Esophagus (tissue), 2 donors: ENCODE results near the gene GXYLT1. TPM values are rescaled to one million over a fixed set of nuclear protein-coding genes. Genes with fewer than 3 reads are reported as not detected.

ENCODE experiments used
- H3K27ac ChIP-seq, 2 donors: one replicate each; pipeline ENCODE4 v1.5.1; 2013; ENCODE audit warnings: low read depth in 2 of 2, mild to moderate bottlenecking in 2 of 2, inconsistent platforms in 1 of 2, low read length in 1 of 2, moderate library complexity in 1 of 2
- H3K27me3 ChIP-seq, 2 donors: one replicate each; pipeline ENCODE4 v1.6.1; 2013; ENCODE audit warnings: low read length in 2 of 2, control low read depth in 1 of 2, mild to moderate bottlenecking in 1 of 2; ENCODE audit not compliant: insufficient read depth in 2 of 2, control insufficient read depth in 1 of 2
- H3K36me3 ChIP-seq, 2 donors: one replicate each; pipeline ENCODE4 v1.6.1; 2013; ENCODE audit warnings: low read length in 1 of 2; ENCODE audit not compliant: control insufficient read depth in 2 of 2, insufficient read depth in 2 of 2
- H3K4me1 ChIP-seq, 2 donors: one replicate each; pipeline ENCODE4 v1.6.1; 2013; ENCODE audit warnings: low read length in 1 of 2; ENCODE audit not compliant: control insufficient read depth in 2 of 2, insufficient read depth in 2 of 2
- H3K4me3 ChIP-seq, 2 donors: one replicate each; pipeline ENCODE4 v1.5.1; 2013; ENCODE audit warnings: low read length in 2 of 2, mild to moderate bottlenecking in 2 of 2, low read depth in 1 of 2, moderate library complexity in 1 of 2
- H3K9me3 ChIP-seq, 2 donors: one replicate each; pipeline ENCODE4 v1.6.1; 2013; ENCODE audit warnings: mild to moderate bottlenecking in 2 of 2, low read depth in 1 of 2, low read length in 1 of 2, moderate library complexity in 1 of 2; ENCODE audit not compliant: control insufficient read depth in 2 of 2, insufficient read depth in 1 of 2
- WGBS, 2 donors: extraction: QIAGEN DNeasy Blood & Tissue Kit; methylation state at CpG; one replicate each; pipeline ENCODE4 v1.1.7; 2013; 5-methylcytosine and 5-hydroxymethylcytosine counted together
- polyA plus RNA-seq, 2 donors: library from polyadenylated mRNA; stranded (reverse); fragments of 200-250 nt; gene quantifications; one replicate each; pipeline ENCODE4 v1.2.3, GENCODE V29; 2013
- donor health status: healthy with polysubstance abuse.
- donor health status: Bipolar disorder and iron deficiency.

The GXYLT1 gene
- polyA plus RNA-seq, 2 donors, result 1.3 to 1.4 TPM

- no peak overlapping the region for H3K27ac ChIP-seq
- no peak overlapping the region for H3K4me3 ChIP-seq
- no peaks in the 10 kb centered on the region for H3K36me3 ChIP-seq
- 63 to 78% methylated on average over 5 of the region's 5 CpGs for WGBS, 2 donors
- H3K9me3 ChIP-seq, result no peaks in the 10 kb centered on the region
- no peaks in the 10 kb centered on the region for H3K27me3 ChIP-seq
- no peaks in the 10 kb centered on the region for H3K4me1 ChIP-seq
Observed at GRCh38 chr12:42039176-42039575, 105.5 kb downstream of the GXYLT1 start.

GRCh38 chr12:42031847-42032564 is 112.7 kb downstream of the GXYLT1 start:
- 67 to 81% methylated on average over 4 of the region's 4 CpGs for WGBS, 2 donors
- Histone ChIP-seq H3K27ac (no peak overlapping the region), H3K27me3 (no peaks in the 10 kb centered on the region), H3K4me3 (no peak overlapping the region), H3K4me1 (no peaks in the 10 kb centered on the region), H3K9me3 (no peaks in the 10 kb centered on the region), H3K36me3 (no peaks in the 10 kb centered on the region)

Other genes starting within 250 kb of the GXYLT1 start
- gene YAF2, start 93.4 kb upstream of the GXYLT1 start, polyA plus RNA-seq, result 1 to 10 TPM; 5.3 to 7.4 TPM
- gene ZCRB1, start 181.2 kb upstream of the GXYLT1 start, polyA plus RNA-seq, result 10 to 100 TPM; 19.1 to 23.9 TPM
- gene PPHLN1, start 181.3 kb upstream of the GXYLT1 start, polyA plus RNA-seq, result 10 to 100 TPM; 15.0 to 27.2 TPM